HEK293 (cell line): ENCODE data around the gene SLFNL1.

Experiments used
- CTCF ChIP-seq: fragments of 450-650 bp; formaldehyde crosslinking; IDR thresholded peaks from 2 replicates; pipeline ENCODE4 v1.5.1; 2016; ENCODE audit warnings: missing biosample characterization, missing genetic modification characterization
- GLI4 ChIP-seq: fragments of 450-650 bp; formaldehyde crosslinking; IDR thresholded peaks from 2 replicates; pipeline ENCODE4 v1.5.1; 2016; ENCODE audit warnings: missing biosample characterization, missing genetic modification characterization
- OVOL3 ChIP-seq: fragments of 450-650 bp; formaldehyde crosslinking; IDR thresholded peaks from 2 replicates; pipeline ENCODE4 v1.5.1; 2016; ENCODE audit warnings: missing biosample characterization, missing genetic modification characterization
- PBX3 ChIP-seq: sonication (generic); formaldehyde crosslinking; IDR thresholded peaks from 2 replicates; pipeline ENCODE4 v1.8.1; 2022; ENCODE audit warnings: mild to moderate bottlenecking, moderate library complexity, missing genetic modification reagents
- ZBTB20 ChIP-seq: fragments of 450-650 bp; formaldehyde crosslinking; IDR thresholded peaks from 2 replicates; pipeline ENCODE4 v1.5.1; 2016; ENCODE audit warnings: missing biosample characterization, missing genetic modification characterization
- TF ChIP-seq, protein P1 (sequence below): fragments of 450-650 bp; formaldehyde crosslinking; IDR thresholded peaks from 2 replicates; pipeline ENCODE4 v1.5.1; 2016; ENCODE audit warnings: missing biosample characterization, missing genetic modification characterization
- TF ChIP-seq, protein P2 (sequence below): fragments of 450-650 bp; formaldehyde crosslinking; IDR thresholded peaks from 2 replicates; pipeline ENCODE4 v1.5.1; 2016; ENCODE audit warnings: missing biosample characterization, missing genetic modification characterization

DNA sequence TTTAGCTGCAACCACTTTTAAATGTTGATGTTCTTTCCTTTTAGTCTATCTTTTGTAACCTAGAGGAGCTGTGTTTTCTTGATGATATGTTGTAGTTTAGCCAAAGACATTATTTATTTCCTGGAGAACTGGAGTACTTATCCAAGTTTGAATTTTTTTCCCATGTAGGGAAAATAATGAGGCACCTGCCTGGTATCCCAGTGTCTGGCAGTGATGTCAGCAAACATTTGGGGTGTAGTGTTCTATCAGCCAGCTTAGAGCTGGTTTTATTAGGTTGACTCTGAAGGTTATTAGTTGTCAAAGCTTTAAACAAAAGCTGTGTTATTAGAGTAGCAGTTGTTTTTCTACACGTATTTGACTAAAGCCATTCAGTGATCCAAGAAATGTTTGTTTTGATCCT, 38.8 kb downstream of the SLFNL1 start:
- TF ChIP-seq CTCF (tag by site-specific recombination) (no peak), OVOL3 (tag by site-specific recombination) (no peak), ZBTB20 (no peak), PBX3 (CRISPR knock-in tag) (no peak), GLI4 (tag by site-specific recombination) (no peak)
- TF ChIP-seq, protein P1, sequence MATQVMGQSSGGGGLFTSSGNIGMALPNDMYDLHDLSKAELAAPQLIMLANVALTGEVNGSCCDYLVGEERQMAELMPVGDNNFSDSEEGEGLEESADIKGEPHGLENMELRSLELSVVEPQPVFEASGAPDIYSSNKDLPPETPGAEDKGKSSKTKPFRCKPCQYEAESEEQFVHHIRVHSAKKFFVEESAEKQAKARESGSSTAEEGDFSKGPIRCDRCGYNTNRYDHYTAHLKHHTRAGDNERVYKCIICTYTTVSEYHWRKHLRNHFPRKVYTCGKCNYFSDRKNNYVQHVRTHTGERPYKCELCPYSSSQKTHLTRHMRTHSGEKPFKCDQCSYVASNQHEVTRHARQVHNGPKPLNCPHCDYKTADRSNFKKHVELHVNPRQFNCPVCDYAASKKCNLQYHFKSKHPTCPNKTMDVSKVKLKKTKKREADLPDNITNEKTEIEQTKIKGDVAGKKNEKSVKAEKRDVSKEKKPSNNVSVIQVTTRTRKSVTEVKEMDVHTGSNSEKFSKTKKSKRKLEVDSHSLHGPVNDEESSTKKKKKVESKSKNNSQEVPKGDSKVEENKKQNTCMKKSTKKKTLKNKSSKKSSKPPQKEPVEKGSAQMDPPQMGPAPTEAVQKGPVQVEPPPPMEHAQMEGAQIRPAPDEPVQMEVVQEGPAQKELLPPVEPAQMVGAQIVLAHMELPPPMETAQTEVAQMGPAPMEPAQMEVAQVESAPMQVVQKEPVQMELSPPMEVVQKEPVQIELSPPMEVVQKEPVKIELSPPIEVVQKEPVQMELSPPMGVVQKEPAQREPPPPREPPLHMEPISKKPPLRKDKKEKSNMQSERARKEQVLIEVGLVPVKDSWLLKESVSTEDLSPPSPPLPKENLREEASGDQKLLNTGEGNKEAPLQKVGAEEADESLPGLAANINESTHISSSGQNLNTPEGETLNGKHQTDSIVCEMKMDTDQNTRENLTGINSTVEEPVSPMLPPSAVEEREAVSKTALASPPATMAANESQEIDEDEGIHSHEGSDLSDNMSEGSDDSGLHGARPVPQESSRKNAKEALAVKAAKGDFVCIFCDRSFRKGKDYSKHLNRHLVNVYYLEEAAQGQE (tag by site-specific recombination), result no peak
- TF ChIP-seq, protein P2, sequence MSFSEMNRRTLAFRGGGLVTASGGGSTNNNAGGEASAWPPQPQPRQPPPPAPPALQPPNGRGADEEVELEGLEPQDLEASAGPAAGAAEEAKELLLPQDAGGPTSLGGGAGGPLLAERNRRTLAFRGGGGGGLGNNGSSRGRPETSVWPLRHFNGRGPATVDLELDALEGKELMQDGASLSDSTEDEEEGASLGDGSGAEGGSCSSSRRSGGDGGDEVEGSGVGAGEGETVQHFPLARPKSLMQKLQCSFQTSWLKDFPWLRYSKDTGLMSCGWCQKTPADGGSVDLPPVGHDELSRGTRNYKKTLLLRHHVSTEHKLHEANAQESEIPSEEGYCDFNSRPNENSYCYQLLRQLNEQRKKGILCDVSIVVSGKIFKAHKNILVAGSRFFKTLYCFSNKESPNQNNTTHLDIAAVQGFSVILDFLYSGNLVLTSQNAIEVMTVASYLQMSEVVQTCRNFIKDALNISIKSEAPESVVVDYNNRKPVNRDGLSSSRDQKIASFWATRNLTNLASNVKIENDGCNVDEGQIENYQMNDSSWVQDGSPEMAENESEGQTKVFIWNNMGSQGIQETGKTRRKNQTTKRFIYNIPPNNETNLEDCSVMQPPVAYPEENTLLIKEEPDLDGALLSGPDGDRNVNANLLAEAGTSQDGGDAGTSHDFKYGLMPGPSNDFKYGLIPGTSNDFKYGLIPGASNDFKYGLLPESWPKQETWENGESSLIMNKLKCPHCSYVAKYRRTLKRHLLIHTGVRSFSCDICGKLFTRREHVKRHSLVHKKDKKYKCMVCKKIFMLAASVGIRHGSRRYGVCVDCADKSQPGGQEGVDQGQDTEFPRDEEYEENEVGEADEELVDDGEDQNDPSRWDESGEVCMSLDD (tag by site-specific recombination), result no peak
